A549 (cell line): ENCODE data around the gene LRRC8E. TPM values are rescaled to one million over a fixed set of nuclear protein-coding genes. Genes with fewer than 3 reads are reported as not detected.

Experiments
- ATAC-seq, 2 experiments: fragments of 200-7000 bp in 1 of 2; fragments of >200 bp in 1 of 2; cut with Nextera tagmentation in 1 of 2; cut with Tn5 transposase in 1 of 2; 3 replicates each; pipeline versions ENCODE4 v1.8.0 to v1.9.1; 2018 to 2020; ENCODE audit warnings: mild to moderate bottlenecking in 1 of 2, moderate library complexity in 1 of 2
- CTCF ChIA-PET: fragments of 300-600 bp; sonication (Branson Sonifier 250); formaldehyde crosslinking; extraction: SDS; loops from one replicate; lab custom pipeline; 2021; ENCODE audit warnings: antibody characterized with exemption, inconsistent platforms; lab: Yijun Ruan, JAX
- POLR2A ChIA-PET: fragments of 350-600 bp; formaldehyde crosslinking; extraction: SDS; loops from one replicate; lab custom pipeline; 2021; ENCODE audit warnings: antibody characterized with exemption, inconsistent platforms; lab: Yijun Ruan, JAX
- DNase-seq, 2 experiments: peaks; one replicate each; pipeline versions ENCODE4 v3.0.0 to v3.0.0-alpha.2; 2011 to 2016; ENCODE audit warnings: low read depth in 1 of 2, low spot score in 1 of 2
- FAIRE-seq: peaks from 2 replicates; lab custom pipeline; 2011; peaks lifted over from hg19 to GRCh38; lab: Jason Lieb, UNC
- H3K27ac ChIP-seq, 2 experiments: fragments of >200 bp; sonication (Bioruptor Twin); formaldehyde crosslinking; 3 replicates each; pipeline ENCODE4 v1.5.1; 2016 to 2017
- H3K4me1 ChIP-seq: fragments of >200 bp; sonication (Bioruptor Twin); formaldehyde crosslinking; 3 replicates; pipeline ENCODE4 v1.6.1; 2016
- H3K4me2 ChIP-seq: fragments of >200 bp; sonication (Bioruptor Twin); formaldehyde crosslinking; 3 replicates; pipeline ENCODE4 v1.6.1; 2016
- H3K4me3 ChIP-seq: fragments of >200 bp; sonication (Bioruptor Twin); formaldehyde crosslinking; 3 replicates; pipeline ENCODE4 v1.5.1; 2016
- H3K9me3 ChIP-seq: fragments of >200 bp; sonication (Bioruptor Twin); formaldehyde crosslinking; 3 replicates; pipeline ENCODE4 v1.6.1; 2016
- CHD2 ChIP-seq: fragments of 150-350 bp; IDR thresholded peaks from 2 replicates; pipeline ENCODE4 v1.6.1; 2014; ENCODE audit warnings: low read length; ENCODE audit not compliant: partially characterized antibody
- EP300 ChIP-seq, 2 experiments: fragments of >200 bp; sonication (Bioruptor Twin); formaldehyde crosslinking; IDR thresholded peaks; 2 replicates in 1 of 2; 3 replicates in 1 of 2; pipeline ENCODE4 v1.6.1; 2016 to 2017
- FOXS1 ChIP-seq: fragments of 250-450 bp; sonication (Bioruptor Pico); IDR thresholded peaks from 2 replicates; pipeline ENCODE4 v1.5.0; 2020; ENCODE audit warnings: mild to moderate bottlenecking, moderate library complexity
- GATA3 ChIP-seq: IDR thresholded peaks from 2 replicates; pipeline ENCODE4 v1.6.1; 2012; ENCODE audit warnings: borderline replicate concordance
- HDAC2 ChIP-seq: fragments of 200-600 bp; sonication (generic); IDR thresholded peaks from 2 replicates; pipeline ENCODE4 v1.6.1; 2016
- HES2 ChIP-seq: fragments of >200 bp; sonication (Bioruptor Twin); formaldehyde crosslinking; IDR thresholded peaks from 2 replicates; pipeline ENCODE4 v1.6.1; 2016
- HMGXB4 ChIP-seq: fragments of 250-450 bp; sonication (Bioruptor Pico); IDR thresholded peaks from 2 replicates; pipeline ENCODE4 v1.5.0; 2021; ENCODE audit warnings: mild to moderate bottlenecking, moderate library complexity, borderline replicate concordance
- HOXA7 ChIP-seq: fragments of 250-450 bp; sonication (Bioruptor Pico); IDR thresholded peaks from 2 replicates; pipeline ENCODE4 v1.5.0; 2020; ENCODE audit warnings: mild to moderate bottlenecking, moderate library complexity
- KDM1A ChIP-seq: fragments of 200-600 bp; sonication (generic); IDR thresholded peaks from 2 replicates; pipeline ENCODE4 v1.6.1; 2016; ENCODE audit warnings: low read depth, mild to moderate bottlenecking
- KDM5A ChIP-seq: fragments of 200-600 bp; sonication (generic); IDR thresholded peaks from 2 replicates; pipeline ENCODE4 v1.6.1; 2016; ENCODE audit warnings: antibody characterized with exemption, mild to moderate bottlenecking
- MAZ ChIP-seq: fragments of 150-350 bp; IDR thresholded peaks from 2 replicates; pipeline ENCODE4 v1.6.1; 2014; ENCODE audit warnings: antibody characterized with exemption, low read depth, low read length, borderline replicate concordance
- NFE2L2 ChIP-seq: fragments of 150-350 bp; conservative IDR thresholded peaks from 2 replicates; pipeline ENCODE4 v1.6.1; 2014; ENCODE audit warnings: low read length
- NR3C1 ChIP-seq: fragments of >200 bp; sonication (Bioruptor Twin); formaldehyde crosslinking; IDR thresholded peaks from 3 replicates; pipeline ENCODE4 v1.6.1; 2017
- PBX3 ChIP-seq: IDR thresholded peaks from 2 replicates; pipeline ENCODE4 v1.6.1; 2012
- PHF8 ChIP-seq: fragments of 200-600 bp; sonication (generic); IDR thresholded peaks from 2 replicates; pipeline ENCODE4 v1.6.1; 2016; ENCODE audit warnings: low read depth, mild to moderate bottlenecking, antibody characterized with exemption, moderate library complexity, borderline replicate concordance
- POLR2AphosphoS2 ChIP-seq: conservative IDR thresholded peaks from 2 replicates; pipeline ENCODE4 v1.6.1; 2012; ENCODE audit warnings: low read length, improper control_type of control experiment, inconsistent platforms
- RAD21 ChIP-seq, 2 experiments: fragments of >200 bp in 1 of 2; sonication (Bioruptor Twin) in 1 of 2; formaldehyde crosslinking in 1 of 2; IDR thresholded peaks in 1 of 2; conservative IDR thresholded peaks in 1 of 2; 2 replicates in 1 of 2; 3 replicates in 1 of 2; pipeline ENCODE4 v1.6.1; 2012 to 2018; ENCODE audit warnings: inconsistent platforms in 1 of 2
- RARB ChIP-seq: fragments of 250-450 bp; sonication (Bioruptor Pico); IDR thresholded peaks from 2 replicates; pipeline ENCODE4 v1.8.0; 2021; ENCODE audit warnings: mild to moderate bottlenecking, moderate library complexity
- RCOR1 ChIP-seq: fragments of 150-350 bp; IDR thresholded peaks from 2 replicates; pipeline ENCODE4 v1.6.1; 2014; ENCODE audit warnings: antibody characterized with exemption, low read length, low read depth
- RNF2 ChIP-seq: fragments of 200-600 bp; sonication (generic); IDR thresholded peaks from 2 replicates; pipeline ENCODE4 v1.6.1; 2016; ENCODE audit warnings: low read depth, mild to moderate bottlenecking, antibody characterized with exemption, moderate library complexity, borderline replicate concordance
- ZC3H11A ChIP-seq: fragments of 450-650 bp; IDR thresholded peaks from 2 replicates; pipeline ENCODE4 v1.6.1; 2014; ENCODE audit warnings: antibody characterized with exemption, mild to moderate bottlenecking
- ZNF302 ChIP-seq: fragments of 250-450 bp; sonication (Bioruptor Pico); IDR thresholded peaks from 2 replicates; pipeline ENCODE4 v1.9.0; 2021; ENCODE audit warnings: inconsistent platforms, mild to moderate bottlenecking, moderate library complexity
- WGBS: methylation state at CpG from one replicate; pipeline ENCODE4 v1.1.6; 2017; ENCODE audit errors: missing lambda C conversion rate; 5-methylcytosine and 5-hydroxymethylcytosine counted together
- polyA plus RNA-seq, 4 experiments: library from polyadenylated mRNA; depleted of rRNA in 3 of 4; stranded (reverse); fragments of >200 nt; fragmentation: RNase III in 1 of 4; extraction: RNeasy Plus Mini Kit Qiagen cat#74134 plus additional on column Dnase treatment in 1 of 4; gene quantifications; 2 replicates in 3 of 4; 3 replicates in 1 of 4; pipeline ENCODE4 v1.2.3, GENCODE V29; 2011 to 2017

LRRC8E gene
- polyA plus RNA-seq, 2 of the 4 experiments (the other 2 are of a cell fraction), result 4.0 to 4.4 TPM

- ChIA-PET POLR2A (interaction anchor here (0.5 to 3.2 kb wide), 3 partner anchors 16 to 1347 kb away, joined by 3 to 20 read pairs (median 6); partner anchors contain the start of gene TIMM44), CTCF (interaction anchor here (1.2 to 5.7 kb wide), 4 partner anchors 9 to 75 kb away, joined by 3 to 56 read pairs (median 10); partner anchors contain the start of gene TIMM44)
- Histone ChIP-seq H3K4me2 (peak overlapping the region; percentile 26; the same call in 2 of the 3 replicates), H3K4me1 (peaks cover 22% of the 10 kb centered on the region), H3K9me3 (no peaks in the 10 kb centered on the region), H3K27ac (0 out of 6 replicates have a peak overlapping the region, but pooled peaks of 1 of the 2 experiments have one; percentile 6), H3K4me3 (no peak overlapping the region)
- DNase-seq, result no peak
- WGBS, result 81% methylated on average over 9 of the region's 9 CpGs
- FAIRE-seq, result no peak
- no peak for TF ChIP-seq KDM1A
- no peak for TF ChIP-seq PHF8
- no peak for TF ChIP-seq NFE2L2
- TF ChIP-seq HDAC2, result no peak
- no peak for TF ChIP-seq PBX3
- no peak for TF ChIP-seq MAZ
- no peak for TF ChIP-seq HOXA7 (CRISPR knock-in tag)
- TF ChIP-seq RARB (CRISPR knock-in tag), result no peak
- TF ChIP-seq CHD2, result no peak
- no peak for TF ChIP-seq ZNF302 (CRISPR knock-in tag)
- TF ChIP-seq FOXS1 (CRISPR knock-in tag), result no peak
- TF ChIP-seq HES2, result no peak
- TF ChIP-seq KDM5A, result no peak
- TF ChIP-seq HMGXB4, result no peak
- TF ChIP-seq RNF2, result no peak
- no peak for TF ChIP-seq GATA3
- TF ChIP-seq NR3C1, result no peak
- TF ChIP-seq EP300 (IDR thresholded peaks at IDR 0.05), result no peak
- no peak for TF ChIP-seq ZC3H11A
- no peak for TF ChIP-seq RCOR1
- ATAC-seq, result no peak
Measured at GRCh38 chr19:7928334-7928706, 40.0 kb downstream of the LRRC8E start.

GRCh38 chr19:7928741-7929701 lies 40.7 kb downstream of the LRRC8E start:
- H3K4me2 ChIP-seq, result peak overlapping the region; percentile 26
- CTCF ChIA-PET, result interaction anchor here (1.2 to 5.7 kb wide), 5 partner anchors 8 to 73 kb away, joined by 8 to 56 read pairs (median 9); partner anchors contain the start of gene TIMM44
- TF ChIP-seq RAD21 (conservative IDR thresholded peaks at IDR 0.05 in 1 of 2, IDR thresholded peaks at IDR 0.05 in 1 of 2) (peak in 1 of 2 experiments; percentile 23; a peak in 2 of 5 replicates), POLR2AphosphoS2 (no peak)
- TF ChIP-seq, all 56 proteins: peak for 1
- Histone ChIP-seq H3K9me3 (no peaks in the 10 kb centered on the region), H3K4me3 (no peak overlapping the region), H3K27ac (peak overlapping the region in 1 of 2 experiments; percentile 25; a peak in 2 of 6 replicates), H3K4me1 (peaks cover 22% of the 10 kb centered on the region)
- FAIRE-seq (no peak), DNase-seq (peak; percentile 40 to 43), ATAC-seq (peak; percentile 10 to 59; a peak in 4 of 6 replicates)
- 52% methylated on average over 14 of the region's 24 CpGs for WGBS
- POLR2A ChIA-PET, result interaction anchor here (0.6 to 3.2 kb wide), 2 partner anchors 15 to 1348 kb away, joined by 6 to 20 read pairs; partner anchors contain the start of gene TIMM44
